SH-SY5Y (cell line): ENCODE results near the gene ADNP2.

Experiments
- GATA2 ChIP-seq: IDR thresholded peaks from 2 replicates; pipeline ENCODE4 v1.6.1; 2011; ENCODE audit warnings: mild to moderate bottlenecking, low read depth, low read length
- GATA3 ChIP-seq: IDR thresholded peaks from 2 replicates; pipeline ENCODE4 v1.6.1; 2011; ENCODE audit warnings: low read depth, mild to moderate bottlenecking, low read length, moderate library complexity

DNA sequence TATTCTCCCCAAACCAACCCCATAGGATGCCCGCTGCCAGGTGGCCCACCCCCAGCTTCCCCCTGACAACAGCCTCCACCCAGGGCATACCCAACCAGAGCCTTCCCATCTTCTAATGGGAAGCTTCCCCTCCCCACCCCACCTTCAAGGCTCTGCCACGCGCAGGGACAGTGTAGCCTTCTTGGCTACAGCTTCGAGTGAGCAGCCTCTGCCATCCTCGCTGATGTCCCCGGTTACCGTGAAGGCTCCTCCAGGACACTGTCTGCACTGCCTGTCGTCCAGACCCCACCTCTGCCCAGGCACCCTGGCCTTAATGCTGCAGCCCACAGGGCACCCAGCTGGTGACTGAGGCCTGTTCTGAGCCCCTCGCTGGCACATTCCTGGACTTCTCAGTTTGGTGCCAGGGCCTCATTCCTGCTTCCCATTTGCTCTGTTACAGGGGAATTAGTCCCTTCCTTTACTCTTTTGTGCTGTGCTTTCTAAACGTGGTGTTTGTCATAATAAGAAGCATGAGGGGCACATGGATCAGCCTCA lies 13.0 kb upstream of the ADNP2 start:
- no peak for TF ChIP-seq GATA2
- TF ChIP-seq GATA3, result no peak
